Activated gamma-delta T cell (primary cell): ENCODE results near the gene IL1R1.

Source experiments
- DNase-seq: peaks from one replicate; lab custom pipeline; 2025; lab: John Stamatoyannopoulos, UW

IL1R1 gene

GRCh38 chr2:102206666-102207341, 64.3 kb downstream of the IL1R1 start:
- DNase-seq, result no peak

- no peak for DNase-seq
Measured at GRCh38 chr2:102208774-102209173, 66.2 kb downstream of the IL1R1 start.

- no peak for DNase-seq
Measured at GRCh38 chr2:102209474-102209873, 66.9 kb downstream of the IL1R1 start.

DNA sequence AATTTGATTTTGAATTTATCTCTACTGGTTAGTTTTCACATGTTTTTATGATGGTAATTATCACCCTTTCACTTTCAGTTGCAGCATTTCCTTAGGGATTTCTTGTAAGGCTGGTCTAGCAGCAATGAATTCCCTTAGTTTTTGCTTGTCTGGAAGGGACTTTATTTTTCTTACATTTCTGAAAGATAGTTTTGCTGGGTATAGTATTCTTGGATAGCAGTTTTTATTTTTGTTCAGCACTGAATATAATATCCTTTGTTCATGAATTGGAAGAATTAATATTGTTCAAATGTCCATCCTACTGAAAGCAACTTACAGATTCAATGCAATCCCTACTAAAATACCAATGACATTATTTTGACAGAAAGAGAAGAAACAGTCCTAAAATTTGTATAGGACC, 74.5 kb downstream of the IL1R1 start:
- no peak for DNase-seq

DNA sequence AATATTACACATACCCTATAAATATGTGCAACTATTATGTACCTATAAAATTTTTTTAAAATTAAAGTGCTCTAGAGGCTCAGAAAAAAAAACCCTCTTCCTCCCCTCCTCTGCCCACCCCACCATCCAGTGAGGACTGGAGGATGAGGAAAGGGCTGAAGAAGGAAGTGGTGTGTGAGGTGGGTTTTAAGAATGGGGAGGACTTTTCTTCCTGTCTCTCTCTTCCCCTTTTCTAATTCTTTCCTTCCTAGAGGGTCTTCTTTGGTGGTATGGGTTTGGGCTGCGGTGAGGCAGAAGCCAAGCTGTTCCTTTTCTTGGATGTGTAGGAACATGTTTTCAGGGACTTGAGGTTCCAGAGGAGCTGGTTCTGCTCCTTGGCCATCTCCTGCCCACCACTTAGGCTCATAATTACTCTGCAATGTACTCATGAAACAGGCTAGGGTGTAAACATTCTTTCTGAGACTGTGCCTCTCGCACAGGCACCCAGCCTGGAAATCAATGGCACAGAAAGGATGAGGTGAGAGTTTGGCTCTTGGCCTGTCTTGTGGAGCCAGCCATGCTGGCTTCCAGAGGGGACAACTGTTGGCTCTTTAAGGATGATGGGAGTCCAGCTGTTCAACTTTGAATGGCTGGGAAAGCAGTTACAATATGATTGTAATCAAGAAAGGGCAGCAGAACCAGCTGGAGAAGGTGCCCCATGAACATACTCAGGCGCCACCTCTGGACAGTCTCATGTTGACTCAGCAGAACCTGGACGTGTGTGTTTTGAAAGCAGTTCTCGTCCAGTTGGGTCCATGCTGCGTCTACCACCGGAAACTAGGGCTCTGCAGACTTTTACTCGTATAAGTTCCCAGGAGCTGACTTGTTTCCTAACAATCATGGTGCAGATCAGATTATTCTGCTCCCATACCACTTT, 82.5 kb downstream of the IL1R1 start:
- DNase-seq, result no peak

DNA sequence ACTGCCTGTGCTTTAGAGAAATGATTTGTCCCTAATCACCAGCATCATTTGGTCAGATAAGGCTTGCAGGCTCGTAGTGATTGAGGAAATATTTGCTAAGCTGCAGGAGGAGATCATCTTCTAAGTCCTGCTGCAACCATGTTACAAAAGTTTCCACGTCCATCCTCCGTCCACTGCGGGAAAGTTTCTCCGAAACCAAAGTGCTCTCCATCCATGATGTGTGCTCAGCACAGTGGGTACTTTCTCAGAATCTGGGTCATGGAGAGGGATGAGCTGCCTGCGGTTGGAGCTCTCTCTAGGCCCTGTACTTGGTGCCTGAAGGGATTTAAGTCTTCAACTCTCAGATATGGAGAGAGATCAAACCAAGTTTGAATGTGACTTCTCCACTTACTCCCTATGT, 83.6 kb downstream of the IL1R1 start:
- DNase-seq, result no peak

DNA sequence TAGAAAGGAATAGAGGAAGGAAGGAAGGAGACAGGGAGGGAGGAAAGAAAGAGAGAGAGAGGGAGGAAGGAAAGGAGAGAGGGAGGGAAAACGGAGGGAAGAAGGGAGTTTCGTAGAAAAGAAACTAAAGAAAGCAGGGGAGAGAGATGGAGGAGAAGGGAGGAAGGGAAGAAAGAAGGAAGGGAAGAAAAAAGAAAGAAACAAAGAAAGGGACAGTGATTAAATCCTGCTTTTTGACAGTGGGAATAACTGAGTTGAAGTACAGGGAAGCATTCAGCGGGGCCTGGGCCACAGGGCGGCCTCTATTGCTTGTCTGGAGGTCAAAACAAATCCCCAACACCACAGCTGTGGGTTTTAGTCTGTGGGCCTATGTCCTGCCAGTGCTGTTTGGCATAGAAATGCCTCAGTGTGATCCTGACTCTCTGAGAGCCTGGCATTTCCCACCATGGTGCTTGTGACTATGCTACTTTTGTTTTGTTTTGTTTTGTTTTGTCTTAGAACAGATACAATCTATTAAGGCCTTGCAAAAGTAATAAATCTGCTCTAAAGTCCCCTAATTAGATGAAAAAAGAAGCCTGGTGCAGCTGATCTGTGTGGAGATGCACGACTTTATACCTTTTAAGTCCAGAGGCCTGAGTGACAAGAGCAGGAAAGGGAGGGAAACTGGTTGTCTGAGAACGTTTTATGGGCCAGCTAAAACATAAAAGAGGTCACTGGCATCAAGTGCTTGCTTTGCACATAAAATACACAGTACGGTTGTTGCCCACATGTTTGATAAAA, 84.3 kb downstream of the IL1R1 start:
- DNase-seq, result no peak

DNA sequence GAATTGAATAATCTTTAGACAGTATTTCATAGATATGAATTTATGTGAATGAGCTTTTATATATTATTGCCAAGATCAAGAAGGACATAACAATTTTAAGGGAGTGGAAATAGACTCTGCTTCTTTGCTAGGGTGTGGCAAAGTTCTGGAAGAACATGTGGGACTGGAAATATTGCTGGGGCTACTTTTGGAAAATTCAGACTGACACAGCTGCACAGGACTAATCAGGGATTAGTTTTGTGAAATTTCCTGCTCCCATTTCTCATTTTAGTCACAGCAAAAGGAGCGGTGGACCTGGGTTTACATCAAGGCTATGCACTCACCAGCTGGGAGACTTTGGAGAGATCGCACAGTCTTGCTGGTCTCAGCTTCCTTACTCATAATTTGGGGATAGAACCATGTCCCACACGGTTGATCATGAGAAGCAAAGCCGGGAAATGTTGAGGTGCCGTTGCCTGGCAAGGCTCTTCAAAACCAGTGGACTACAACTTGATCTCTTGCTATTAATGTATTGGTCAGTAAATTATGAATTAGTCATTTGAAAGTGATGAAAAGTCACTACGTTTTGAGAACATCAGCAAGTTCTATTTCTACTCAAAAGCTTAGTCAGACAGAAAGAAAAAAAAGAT, 86.7 kb downstream of the IL1R1 start:
- DNase-seq, result no peak
